Effector memory CD4-positive, alpha-beta T cell (primary cell): ENCODE data around the gene HYPK.

Source experiments
- DNase-seq, 3 donors: peaks; one replicate each; pipeline ENCODE4 v3.0.0-alpha.2; 2020
- H3K27ac ChIP-seq: 2 replicates; pipeline ENCODE4 v1.7.0; 2013; ENCODE audit warnings: mild to moderate bottlenecking, low read length, moderate library complexity; ENCODE audit not compliant: insufficient read depth, poor library complexity, severe bottlenecking
- H3K27me3 ChIP-seq: replicated peaks from 2 replicates; pipeline ENCODE4 v1.7.0; 2013; ENCODE audit warnings: mild to moderate bottlenecking, low read length; ENCODE audit not compliant: insufficient read depth, control insufficient read depth, poor library complexity, severe bottlenecking
- H3K36me3 ChIP-seq: 2 replicates; pipeline ENCODE4 v1.7.0; 2013; ENCODE audit warnings: mild to moderate bottlenecking, low read length, moderate library complexity; ENCODE audit not compliant: control insufficient read depth, insufficient read depth
- H3K4me1 ChIP-seq: 2 replicates; pipeline ENCODE4 v1.7.0; 2013; ENCODE audit warnings: low read length, mild to moderate bottlenecking; ENCODE audit not compliant: control insufficient read depth, insufficient read depth, poor library complexity, severe bottlenecking
- H3K4me3 ChIP-seq: 2 replicates; pipeline ENCODE4 v1.7.0; 2013; ENCODE audit warnings: low read length, low read depth, mild to moderate bottlenecking; ENCODE audit not compliant: insufficient read depth, poor library complexity, severe bottlenecking
- H3K9me3 ChIP-seq: 2 replicates; pipeline ENCODE4 v1.7.0; 2013; ENCODE audit warnings: mild to moderate bottlenecking, low read length, moderate library complexity; ENCODE audit not compliant: control insufficient read depth
- total RNA-seq, 3 donors: gene quantifications; one replicate each; lab custom pipeline; 2026; lab: John Stamatoyannopoulos, UW

HYPK gene
- total RNA-seq, result 8.3 to 16.3 (median 14.4) reads per million in 3 donors

GRCh38 chr15:43800286-43801141, at the start of gene HYPK:
TSS of gene HYPK (plus strand) at chr15:43800599. CDS start at chr15:43800623, 24 bp downstream.
- Histone ChIP-seq H3K9me3 (no peaks in the 10 kb centered on the region), H3K36me3 (peaks cover 48% of the 10 kb centered on the region), H3K27ac (peak within 1 kb of the TSS; percentile 77), H3K27me3 (no peaks in the 10 kb centered on the region), H3K4me1 (peaks cover 11% of the 10 kb centered on the region), H3K4me3 (peak within 1 kb of the TSS; percentile 89)
- peak; percentile 84 to 88 (median 85) for DNase-seq

DNA sequence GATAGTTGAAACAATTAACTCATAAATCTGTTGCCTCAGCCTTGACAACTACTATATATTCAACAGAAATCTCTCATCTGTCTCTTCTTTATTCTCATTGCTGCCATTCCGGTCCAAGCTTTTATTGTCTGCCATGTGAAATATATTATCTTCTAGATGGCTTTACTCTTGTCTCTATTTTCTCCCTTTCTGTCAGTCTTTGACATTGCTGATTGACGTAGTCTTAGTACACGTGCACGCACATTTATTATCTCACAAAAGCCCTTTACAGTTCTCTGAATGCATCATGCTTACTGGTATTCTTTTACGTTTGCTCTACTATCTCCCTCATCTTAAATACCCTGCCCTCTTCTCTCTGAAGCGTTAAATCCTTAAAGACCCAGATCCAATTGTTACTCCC, 48.5 kb upstream of the HYPK start:
- Histone ChIP-seq H3K4me1 (peaks cover 26% of the 10 kb centered on the region), H3K9me3 (no peaks in the 10 kb centered on the region), H3K4me3 (no peak overlapping the region), H3K36me3 (peaks cover 32% of the 10 kb centered on the region), H3K27ac (peak overlapping the region; percentile 26), H3K27me3 (no peaks in the 10 kb centered on the region)
- DNase-seq, result no peak

- H3K36me3 ChIP-seq, result peaks cover 79% of the 10 kb centered on the region
- H3K4me1 ChIP-seq, result no peaks in the 10 kb centered on the region
- H3K9me3 ChIP-seq, result no peaks in the 10 kb centered on the region
- no peak overlapping the region for H3K27ac ChIP-seq
- no peaks in the 10 kb centered on the region for H3K27me3 ChIP-seq
- no peak overlapping the region for H3K4me3 ChIP-seq
- no peak for DNase-seq
Measured at GRCh38 chr15:43762824-43763223, 37.6 kb upstream of the HYPK start.

DNA sequence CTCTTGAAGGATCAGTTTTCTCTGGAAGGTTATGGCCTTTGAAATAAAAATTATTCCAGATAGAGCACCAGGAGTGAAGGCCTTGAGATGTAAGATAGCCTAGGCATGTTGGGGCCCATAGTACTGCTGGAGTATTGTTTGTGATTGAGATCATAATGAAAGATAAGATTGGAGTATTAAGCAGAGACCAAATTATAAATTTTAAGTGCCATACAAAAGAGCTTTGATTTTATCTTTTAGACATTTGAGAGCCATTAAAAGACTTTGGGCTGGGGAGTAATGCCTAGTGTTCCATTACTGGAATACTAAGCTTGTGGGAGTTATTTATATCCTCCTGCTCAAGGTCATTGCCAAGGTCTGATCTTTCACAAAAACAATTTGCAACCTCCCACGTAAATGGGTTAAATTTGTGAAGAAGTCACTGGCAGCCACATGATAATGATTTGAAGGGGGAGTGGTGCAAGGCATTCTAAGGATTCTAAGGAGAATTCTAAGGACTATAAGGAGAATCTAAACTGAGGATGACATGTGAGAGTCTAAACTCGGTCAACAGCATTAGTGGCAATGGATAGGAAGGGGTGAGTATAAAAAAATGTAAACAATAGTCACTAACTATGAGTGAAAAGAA, 36.5 kb upstream of the HYPK start:
- DNase-seq, result no peak
- no peaks in the 10 kb centered on the region for H3K27me3 ChIP-seq
- no peak overlapping the region for H3K4me3 ChIP-seq
- H3K4me1 ChIP-seq, result no peaks in the 10 kb centered on the region
- H3K9me3 ChIP-seq, result no peaks in the 10 kb centered on the region
- peaks cover 81% of the 10 kb centered on the region for H3K36me3 ChIP-seq
- H3K27ac ChIP-seq, result no peak overlapping the region

DNA sequence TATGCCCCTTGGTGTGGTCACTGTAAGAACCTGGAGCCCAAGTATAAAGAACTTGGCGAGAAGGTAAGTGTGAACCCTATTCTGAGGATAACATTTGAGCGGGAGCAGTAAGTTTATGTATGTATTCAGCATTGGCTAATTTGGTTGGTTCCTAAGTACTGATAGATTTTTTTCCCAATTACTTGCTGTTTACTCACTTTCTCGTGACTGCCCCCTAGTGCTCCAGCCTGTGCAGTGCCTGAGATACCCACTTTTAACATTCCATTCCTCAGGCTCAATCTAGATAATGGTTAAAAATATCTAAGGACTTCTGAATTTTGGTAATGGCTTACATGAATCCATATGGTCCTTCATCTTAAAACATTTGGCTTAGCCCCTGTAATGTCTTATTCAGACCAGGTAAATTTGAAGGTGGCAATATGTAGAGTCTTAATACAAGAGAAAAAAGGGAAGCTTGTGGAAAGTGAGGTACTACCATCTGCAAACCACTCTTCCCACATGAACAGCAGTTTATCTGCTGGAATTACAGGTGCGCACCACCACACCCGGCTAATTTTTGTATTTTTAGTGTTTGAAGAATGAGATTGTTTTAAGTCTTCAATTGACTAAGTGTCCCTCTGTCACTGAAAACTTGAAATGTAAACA, 30.7 kb upstream of the HYPK start:
- peaks cover 83% of the 10 kb centered on the region for H3K36me3 ChIP-seq

GRCh38 chr15:43771816-43772215, 28.6 kb upstream of the HYPK start:
- no peak overlapping the region for H3K4me3 ChIP-seq
- peaks cover 5% of the 10 kb centered on the region for H3K4me1 ChIP-seq
- H3K9me3 ChIP-seq, result no peaks in the 10 kb centered on the region
- DNase-seq, result no peak
- H3K27me3 ChIP-seq, result no peaks in the 10 kb centered on the region
- no peak overlapping the region for H3K27ac ChIP-seq
- H3K36me3 ChIP-seq, result peaks cover 62% of the 10 kb centered on the region

More for the DNA sequence above, 30.7 kb upstream of the HYPK start:
- DNase-seq, result peak in 1 of 3 donors; percentile 37
- Histone ChIP-seq H3K27ac (no peak overlapping the region), H3K9me3 (no peaks in the 10 kb centered on the region), H3K4me3 (no peak overlapping the region), H3K27me3 (no peaks in the 10 kb centered on the region), H3K4me1 (no peaks in the 10 kb centered on the region)

DNA sequence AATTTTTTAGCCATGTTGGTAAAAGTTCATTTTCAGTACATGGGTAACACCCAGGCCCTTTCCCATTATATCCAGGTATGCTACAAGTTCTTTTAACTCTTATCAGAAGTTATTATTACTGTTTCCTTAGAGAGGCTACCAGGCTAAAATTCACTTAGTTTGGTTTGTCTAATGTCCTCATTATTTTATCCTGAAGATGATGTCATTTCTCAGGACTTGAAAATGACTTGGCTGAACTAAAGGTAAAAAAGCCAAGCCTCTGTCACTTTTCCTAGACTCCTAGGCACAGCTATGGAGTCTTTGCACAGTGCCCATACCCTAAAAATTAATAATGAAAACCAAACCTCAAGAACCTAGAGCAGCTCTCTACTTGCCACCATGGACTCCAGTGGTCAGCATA, 27.8 kb upstream of the HYPK start:
- no peaks in the 10 kb centered on the region for H3K27me3 ChIP-seq
- no peaks in the 10 kb centered on the region for H3K9me3 ChIP-seq
- no peak overlapping the region for H3K4me3 ChIP-seq
- peaks cover 5% of the 10 kb centered on the region for H3K4me1 ChIP-seq
- H3K27ac ChIP-seq, result no peak overlapping the region
- H3K36me3 ChIP-seq, result peaks cover 55% of the 10 kb centered on the region
- DNase-seq, result no peak

GRCh38 chr15:43774062-43774461, 26.3 kb upstream of the HYPK start:
- Histone ChIP-seq H3K36me3 (peaks cover 42% of the 10 kb centered on the region), H3K27ac (no peak overlapping the region), H3K9me3 (no peaks in the 10 kb centered on the region), H3K4me1 (peaks cover 10% of the 10 kb centered on the region), H3K27me3 (no peaks in the 10 kb centered on the region), H3K4me3 (no peak overlapping the region)
- no peak for DNase-seq

DNA sequence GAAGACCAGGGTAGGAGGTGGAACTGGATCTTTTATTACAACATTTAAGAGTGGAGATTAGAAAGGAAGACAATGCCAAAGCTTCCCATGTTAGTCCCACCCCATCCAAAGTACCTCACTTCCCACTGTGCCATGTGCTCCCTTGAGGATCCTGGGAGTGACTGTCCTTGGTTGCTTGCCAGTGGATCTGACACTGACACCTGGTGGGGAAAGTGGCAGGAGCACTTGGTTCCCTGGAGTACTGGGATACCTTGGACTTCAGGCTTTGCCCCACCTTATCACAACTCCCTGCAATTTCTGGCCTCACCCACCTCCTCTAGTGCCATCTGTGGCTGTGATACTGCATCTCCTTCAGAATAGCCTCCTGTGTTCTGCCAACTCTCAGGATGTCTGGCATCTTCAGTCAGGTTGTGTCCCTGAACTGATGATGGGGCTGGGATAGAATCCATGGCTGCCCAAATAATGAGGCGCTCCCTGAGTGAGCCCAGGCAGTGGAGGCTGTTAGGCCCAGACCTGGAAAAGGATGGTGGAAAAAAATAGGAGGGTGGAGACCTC, 24.9 kb upstream of the HYPK start:
- Histone ChIP-seq H3K4me3 (no peak overlapping the region), H3K36me3 (peaks cover 28% of the 10 kb centered on the region), H3K27me3 (no peaks in the 10 kb centered on the region), H3K27ac (no peak overlapping the region), H3K4me1 (peaks cover 10% of the 10 kb centered on the region), H3K9me3 (no peaks in the 10 kb centered on the region)
- DNase-seq, result no peak
